D721Med (cell line): ENCODE results near the gene FLCN.
A peak's percentile ranks its signal among the peaks of the same experiment; 100 is the strongest.
"Not testable (repeated sequence)": the region's sequence is repeated elsewhere in the genome, so short reads cannot be mapped to it uniquely, and the experiment has no call there.

ENCODE experiments used
- DNase-seq: peaks from one replicate; pipeline ENCODE4 v3.0.0; 2011; ENCODE audit warnings: low spot score; ENCODE audit not compliant: insufficient read length
- FAIRE-seq: peaks from 2 replicates; lab custom pipeline; 2011; peaks lifted over from hg19 to GRCh38; lab: Jason Lieb, UNC
- TF ChIP-seq, protein P1 (sequence below): IDR thresholded peaks from 2 replicates; pipeline ENCODE4 v1.5.1; 2012; ENCODE audit warnings: mild to moderate bottlenecking, control low read depth; ENCODE audit not compliant: insufficient read depth; ENCODE audit errors: missing control alignments

The FLCN gene, protein sequence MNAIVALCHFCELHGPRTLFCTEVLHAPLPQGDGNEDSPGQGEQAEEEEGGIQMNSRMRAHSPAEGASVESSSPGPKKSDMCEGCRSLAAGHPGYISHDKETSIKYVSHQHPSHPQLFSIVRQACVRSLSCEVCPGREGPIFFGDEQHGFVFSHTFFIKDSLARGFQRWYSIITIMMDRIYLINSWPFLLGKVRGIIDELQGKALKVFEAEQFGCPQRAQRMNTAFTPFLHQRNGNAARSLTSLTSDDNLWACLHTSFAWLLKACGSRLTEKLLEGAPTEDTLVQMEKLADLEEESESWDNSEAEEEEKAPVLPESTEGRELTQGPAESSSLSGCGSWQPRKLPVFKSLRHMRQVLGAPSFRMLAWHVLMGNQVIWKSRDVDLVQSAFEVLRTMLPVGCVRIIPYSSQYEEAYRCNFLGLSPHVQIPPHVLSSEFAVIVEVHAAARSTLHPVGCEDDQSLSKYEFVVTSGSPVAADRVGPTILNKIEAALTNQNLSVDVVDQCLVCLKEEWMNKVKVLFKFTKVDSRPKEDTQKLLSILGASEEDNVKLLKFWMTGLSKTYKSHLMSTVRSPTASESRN

GRCh38 chr17:17237026-17237799 lies at the start of gene FLCN:
TSS of gene FLCN (minus strand) at chr17:17237168. CDS start at chr17:17228137, 9,031 bp downstream.
- FAIRE-seq (no peak), DNase-seq (peak; percentile 77)
- TF ChIP-seq, protein P1, sequence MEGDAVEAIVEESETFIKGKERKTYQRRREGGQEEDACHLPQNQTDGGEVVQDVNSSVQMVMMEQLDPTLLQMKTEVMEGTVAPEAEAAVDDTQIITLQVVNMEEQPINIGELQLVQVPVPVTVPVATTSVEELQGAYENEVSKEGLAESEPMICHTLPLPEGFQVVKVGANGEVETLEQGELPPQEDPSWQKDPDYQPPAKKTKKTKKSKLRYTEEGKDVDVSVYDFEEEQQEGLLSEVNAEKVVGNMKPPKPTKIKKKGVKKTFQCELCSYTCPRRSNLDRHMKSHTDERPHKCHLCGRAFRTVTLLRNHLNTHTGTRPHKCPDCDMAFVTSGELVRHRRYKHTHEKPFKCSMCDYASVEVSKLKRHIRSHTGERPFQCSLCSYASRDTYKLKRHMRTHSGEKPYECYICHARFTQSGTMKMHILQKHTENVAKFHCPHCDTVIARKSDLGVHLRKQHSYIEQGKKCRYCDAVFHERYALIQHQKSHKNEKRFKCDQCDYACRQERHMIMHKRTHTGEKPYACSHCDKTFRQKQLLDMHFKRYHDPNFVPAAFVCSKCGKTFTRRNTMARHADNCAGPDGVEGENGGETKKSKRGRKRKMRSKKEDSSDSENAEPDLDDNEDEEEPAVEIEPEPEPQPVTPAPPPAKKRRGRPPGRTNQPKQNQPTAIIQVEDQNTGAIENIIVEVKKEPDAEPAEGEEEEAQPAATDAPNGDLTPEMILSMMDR = no peak

- no peak for DNase-seq
- TF ChIP-seq, protein P1 = no peak
- FAIRE-seq = no peak
These were observed 49.0 kb upstream of the FLCN start for GRCh38 chr17:17285951-17286350.

- FAIRE-seq (peak; percentile 32), DNase-seq (peak; percentile 95)
- TF ChIP-seq, protein P1 = no peak
These were observed 43.9 kb upstream of the FLCN start, which contains the start of gene COPS3 for GRCh38 chr17:17280613-17281549. TSS of gene COPS3 (minus strand) at chr17:17281246. CDS start at chr17:17281186, 60 bp downstream.

DNA sequence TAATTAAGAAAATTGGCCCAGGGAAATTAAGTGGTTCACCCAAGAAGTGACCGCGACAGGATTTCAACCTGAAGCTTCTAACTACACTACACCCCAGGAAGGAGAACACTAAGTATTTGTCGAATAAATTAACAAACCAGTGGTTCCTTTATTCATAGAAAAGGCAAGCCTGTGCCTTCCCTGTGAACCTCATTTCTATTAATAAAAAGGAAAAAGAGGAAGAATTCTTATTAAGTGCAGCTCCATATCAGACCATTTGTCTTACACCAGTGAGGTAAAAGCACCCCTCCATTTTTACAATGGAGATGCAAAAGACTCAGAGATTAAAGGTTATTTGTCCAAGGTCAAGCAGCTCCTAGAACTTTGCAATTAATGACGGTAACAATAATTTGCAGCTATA lies 42.3 kb upstream of the FLCN start:
- TF ChIP-seq, protein P1 = no peak
- FAIRE-seq (no peak), DNase-seq (no peak)

- not testable (repeated sequence) for FAIRE-seq, DNase-seq
These were observed 40.5 kb upstream of the FLCN start for GRCh38 chr17:17277431-17277830.

GRCh38 chr17:17275971-17276370 lies 39.0 kb upstream of the FLCN start:
- DNase-seq (no peak), FAIRE-seq (no peak)
- TF ChIP-seq, protein P1 = no peak
